Sigmoid colon (tissue), 7 donors: Measurements from ENCODE around the gene FAM118B. TPM values are rescaled to one million over a fixed set of nuclear protein-coding genes. Genes with fewer than 3 reads are reported as not detected.

Experiments
- DNase-seq: peaks from one replicate; pipeline ENCODE4 v3.0.0-alpha.2; 2019
- H3K27ac ChIP-seq, 4 donors: fragments of 200-600 bp; sonication (generic); one replicate each; pipeline ENCODE4 v1.5.1; 2016 to 2019; ENCODE audit warnings: mild to moderate bottlenecking in 1 of 4
- H3K27me3 ChIP-seq, 3 donors: fragments of 200-600 bp; sonication (generic); one replicate each; pipeline ENCODE4 v1.5.1; 2019; ENCODE audit warnings: mild to moderate bottlenecking in 1 of 3
- H3K36me3 ChIP-seq, 4 donors: fragments of 200-600 bp; sonication (generic); one replicate each; pipeline ENCODE4 v1.5.1; 2016 to 2019
- H3K4me1 ChIP-seq, 4 donors: fragments of 200-600 bp; sonication (generic); one replicate each; pipeline ENCODE4 v1.5.1; 2017 to 2019
- H3K4me3 ChIP-seq, 4 donors: fragments of 200-600 bp; sonication (generic); one replicate each; pipeline ENCODE4 v1.5.1; 2017 to 2019; ENCODE audit warnings: mild to moderate bottlenecking in 2 of 4, moderate library complexity in 1 of 4
- H3K9me3 ChIP-seq, 4 donors: fragments of 200-600 bp in 3 of 4; sonication (generic) in 3 of 4; one replicate each; pipeline versions ENCODE4 v1.5.1 to v1.6.1; 2013 to 2019
- EP300 ChIP-seq, 4 donors: sonication (generic); formaldehyde crosslinking; IDR thresholded peaks; one replicate each; pipeline ENCODE4 v1.6.1; 2017; ENCODE audit warnings: antibody characterized with exemption in 4 of 4
- POLR2A ChIP-seq, 2 donors: fragments of 450-650 bp; IDR thresholded peaks; one replicate each; pipeline ENCODE4 v1.6.1; 2016; ENCODE audit warnings: antibody characterized with exemption in 2 of 2, mild to moderate bottlenecking in 2 of 2, moderate library complexity in 2 of 2
- POLR2AphosphoS5 ChIP-seq, 4 donors: sonication (generic); formaldehyde crosslinking; IDR thresholded peaks; one replicate each; pipeline ENCODE4 v1.6.1; 2017; ENCODE audit warnings: antibody characterized with exemption in 4 of 4
- WGBS, 2 donors: extraction: QIAGEN DNeasy Blood & Tissue Kit; methylation state at CpG; one replicate each; pipeline ENCODE4 v1.1.7; 2013; 5-methylcytosine and 5-hydroxymethylcytosine counted together
- intact Hi-C: fragments of 100-400 bp; cut with DNase I; formaldehyde crosslinking; loops from one replicate; pipeline ENCODE4 v1.15.1; 2023
- polyA plus RNA-seq, 3 donors: library from polyadenylated mRNA; stranded (reverse); fragments of 200-250 nt; gene quantifications; one replicate each; pipeline ENCODE4 v1.2.3, GENCODE V29; 2013
- total RNA-seq, 4 donors: library from RNA; depleted of rRNA; stranded (reverse); fragments of >200 nt; gene quantifications; one replicate each; pipeline ENCODE4 v1.1.0, GENCODE V29; 2016
- TF ChIP-seq, protein P1 (sequence below), 4 experiments: fragments of 450-650 bp in 3 of 4; fragments of 200-600 bp in 1 of 4; IDR thresholded peaks; one replicate each; pipeline ENCODE4 v1.5.1; 2016 to 2019; ENCODE audit warnings: antibody characterized with exemption in 4 of 4, mild to moderate bottlenecking in 3 of 4, moderate library complexity in 2 of 4
- donor health status: healthy with polysubstance abuse.
- donor health status: Bipolar disorder and iron deficiency.
- donor health status: healthy.

Gene FAM118B
- total and polyA plus RNA-seq, 7 donors = 13.3 to 54.3 (median 22.2) TPM

DNA sequence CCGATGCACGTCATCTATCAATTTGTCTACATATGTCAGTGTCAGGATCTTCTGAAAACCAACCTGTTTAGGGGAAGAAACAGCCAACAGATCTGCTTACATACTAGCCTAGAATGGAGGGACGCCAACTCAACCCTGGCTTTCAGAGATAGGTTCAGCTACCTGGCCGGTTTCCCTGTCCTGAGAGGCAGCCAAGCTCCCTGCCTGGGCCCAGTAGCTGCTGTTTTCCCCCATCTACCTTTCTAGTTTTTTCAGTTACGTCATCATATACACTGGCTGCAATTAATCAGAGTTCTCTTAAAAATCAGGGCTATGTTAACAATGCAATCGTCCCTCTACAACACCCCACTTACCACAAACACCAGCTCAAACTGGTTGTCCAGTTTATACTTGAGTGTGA lies 56.1 kb downstream of the FAM118B start:
- Histone ChIP-seq H3K4me1 (peaks cover 0 to 24% (median 16%) of the 10 kb centered on the region in 4 donors), H3K27ac (peak overlapping the region; percentile 82 to 92 (median 90)), H3K36me3 (peaks cover 18 to 47% (median 37%) of the 10 kb centered on the region in 4 donors), H3K4me3 (peak overlapping the region; percentile 74 to 91 (median 80)), H3K27me3 (no peaks in the 10 kb centered on the region), H3K9me3 (no peaks in the 10 kb centered on the region)
- TF ChIP-seq POLR2A (IDR thresholded peaks at IDR 0.05) = no peak
- TF ChIP-seq, protein P1, sequence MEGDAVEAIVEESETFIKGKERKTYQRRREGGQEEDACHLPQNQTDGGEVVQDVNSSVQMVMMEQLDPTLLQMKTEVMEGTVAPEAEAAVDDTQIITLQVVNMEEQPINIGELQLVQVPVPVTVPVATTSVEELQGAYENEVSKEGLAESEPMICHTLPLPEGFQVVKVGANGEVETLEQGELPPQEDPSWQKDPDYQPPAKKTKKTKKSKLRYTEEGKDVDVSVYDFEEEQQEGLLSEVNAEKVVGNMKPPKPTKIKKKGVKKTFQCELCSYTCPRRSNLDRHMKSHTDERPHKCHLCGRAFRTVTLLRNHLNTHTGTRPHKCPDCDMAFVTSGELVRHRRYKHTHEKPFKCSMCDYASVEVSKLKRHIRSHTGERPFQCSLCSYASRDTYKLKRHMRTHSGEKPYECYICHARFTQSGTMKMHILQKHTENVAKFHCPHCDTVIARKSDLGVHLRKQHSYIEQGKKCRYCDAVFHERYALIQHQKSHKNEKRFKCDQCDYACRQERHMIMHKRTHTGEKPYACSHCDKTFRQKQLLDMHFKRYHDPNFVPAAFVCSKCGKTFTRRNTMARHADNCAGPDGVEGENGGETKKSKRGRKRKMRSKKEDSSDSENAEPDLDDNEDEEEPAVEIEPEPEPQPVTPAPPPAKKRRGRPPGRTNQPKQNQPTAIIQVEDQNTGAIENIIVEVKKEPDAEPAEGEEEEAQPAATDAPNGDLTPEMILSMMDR (IDR thresholded peaks at IDR 0.05) = no peak
- no peak for DNase-seq
- 60 to 78% methylated on average over 6 of the region's 6 CpGs for WGBS, 2 donors
- intact Hi-C loops = loop anchor here (2.0 to 10.0 kb wide), 3 partner anchors 57 to 673 kb away; partner anchors contain the start of genes CDON, FAM118B, RPUSD4 and STT3A

DNA sequence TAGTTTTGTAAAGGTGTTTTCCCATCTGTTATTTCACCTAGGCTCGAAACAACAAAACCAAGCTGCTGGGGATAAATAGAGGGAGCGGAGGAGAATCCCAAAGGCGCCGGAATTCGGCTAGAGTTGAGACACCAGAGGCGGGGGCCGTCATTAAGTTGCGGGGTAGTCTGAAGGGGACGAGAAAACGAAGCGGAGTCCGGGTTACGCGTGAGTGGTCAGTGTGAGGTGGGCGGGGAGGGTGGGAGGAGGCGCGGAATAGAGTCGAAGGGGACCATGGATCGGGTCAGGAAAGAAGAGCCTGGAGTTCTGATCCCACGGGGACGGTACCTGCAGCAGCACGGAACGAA lies 56.8 kb downstream of the FAM118B start:
- H3K9me3 ChIP-seq = no peaks in the 10 kb centered on the region
- no peaks in the 10 kb centered on the region for H3K27me3 ChIP-seq
- intact Hi-C loops = loop anchor here (2.0 to 10.0 kb wide), 3 partner anchors 58 to 674 kb away; partner anchors contain the start of genes CDON, FAM118B, RPUSD4 and STT3A
- H3K36me3 ChIP-seq = peaks cover 14 to 46% (median 33%) of the 10 kb centered on the region in 4 donors
- peak overlapping the region; percentile 74 to 91 (median 80) for H3K4me3 ChIP-seq
- TF ChIP-seq, protein P1 (IDR thresholded peaks at IDR 0.05) = no peak
- no peak for TF ChIP-seq EP300 (IDR thresholded peaks at IDR 0.05)
- DNase-seq = peak; percentile 70
- H3K4me1 ChIP-seq = peaks cover 0 to 24% (median 16%) of the 10 kb centered on the region in 4 donors
- peak overlapping the region; percentile 82 to 92 (median 90) for H3K27ac ChIP-seq
- WGBS, 2 donors = 0 to 1% methylated on average over 23 of the region's 23 CpGs

DNA sequence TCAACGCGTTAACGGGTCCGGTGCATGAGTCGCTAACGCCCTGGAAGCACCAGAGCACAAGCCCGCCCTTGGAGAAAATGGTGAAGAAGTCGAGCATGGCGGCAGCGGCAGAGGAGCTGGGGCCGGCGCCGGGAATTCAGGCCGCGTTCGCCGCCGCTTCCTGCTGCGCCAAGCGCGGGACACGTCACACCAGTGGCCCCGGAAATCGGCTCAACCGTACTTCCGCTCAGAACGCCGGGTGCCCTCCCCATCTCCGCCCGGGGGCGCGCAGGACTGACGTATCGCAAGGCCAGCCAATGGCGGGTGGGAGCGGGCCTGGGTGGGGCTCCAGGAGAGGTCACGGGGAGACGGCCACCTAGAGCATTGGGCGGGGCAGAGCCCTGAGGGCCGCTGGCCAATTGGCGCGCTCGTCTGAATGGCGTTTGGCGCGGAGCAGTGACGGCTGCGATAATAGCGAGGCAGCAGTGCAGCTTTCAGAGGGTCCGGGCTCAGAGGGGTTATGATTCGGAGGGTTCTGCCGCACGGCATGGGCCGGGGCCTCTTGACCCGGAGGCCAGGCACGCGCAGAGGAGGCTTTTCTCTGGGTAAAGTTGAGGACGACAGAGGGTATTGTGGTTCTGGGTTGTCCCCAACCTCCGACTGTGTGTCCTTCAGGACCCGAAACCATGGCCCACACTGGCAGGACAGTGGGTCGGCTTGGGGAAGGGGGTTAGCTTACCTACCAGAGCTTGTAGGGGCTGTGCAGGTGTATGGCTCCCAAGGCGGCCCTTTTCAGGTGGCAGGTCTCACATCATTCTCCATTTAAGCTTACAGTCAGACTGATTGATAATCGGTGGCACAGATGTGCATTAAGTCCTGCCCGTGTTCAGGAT lies 57.4 kb downstream of the FAM118B start, which contains the start of the genes FOXRED1 and SRPRA:
Gene FOXRED1 (plus strand): TSS at position 447 of the 872 bp plus-strand sequence. CDS start 53 bp downstream, at position 500.
Gene SRPRA (minus strand): TSS at position 188 of the 872 bp plus-strand sequence. CDS start 91 bp downstream, at position 97.
- Histone ChIP-seq H3K4me1 (peaks cover 0 to 24% (median 16%) of the 10 kb centered on the region in 4 donors), H3K27ac (peak within 1 kb of the TSS; percentile 82 to 92 (median 90)), H3K9me3 (no peaks in the 10 kb centered on the region), H3K36me3 (peaks cover 11 to 46% (median 27%) of the 10 kb centered on the region in 4 donors), H3K4me3 (peak within 1 kb of the TSS; percentile 74 to 91 (median 80)), H3K27me3 (no peaks in the 10 kb centered on the region)
- TF ChIP-seq EP300 (IDR thresholded peaks at IDR 0.05) (peak in 2 of 4 donors; percentile 75 to 79), POLR2A (IDR thresholded peaks at IDR 0.05) (peak; percentile 70 to 75), POLR2AphosphoS5 (IDR thresholded peaks at IDR 0.05) (peak; percentile 89 to 96 (median 91))
- TF ChIP-seq, protein P1 (IDR thresholded peaks at IDR 0.05) = no peak
- WGBS, 2 donors = 0% methylated on average over 64 of the region's 64 CpGs
- DNase-seq = peak; percentile 100
- intact Hi-C loops = loop anchor here (2.0 to 10.0 kb wide), 3 partner anchors 58 to 674 kb away; partner anchors contain the start of genes CDON, FAM118B, RPUSD4 and STT3A

DNA sequence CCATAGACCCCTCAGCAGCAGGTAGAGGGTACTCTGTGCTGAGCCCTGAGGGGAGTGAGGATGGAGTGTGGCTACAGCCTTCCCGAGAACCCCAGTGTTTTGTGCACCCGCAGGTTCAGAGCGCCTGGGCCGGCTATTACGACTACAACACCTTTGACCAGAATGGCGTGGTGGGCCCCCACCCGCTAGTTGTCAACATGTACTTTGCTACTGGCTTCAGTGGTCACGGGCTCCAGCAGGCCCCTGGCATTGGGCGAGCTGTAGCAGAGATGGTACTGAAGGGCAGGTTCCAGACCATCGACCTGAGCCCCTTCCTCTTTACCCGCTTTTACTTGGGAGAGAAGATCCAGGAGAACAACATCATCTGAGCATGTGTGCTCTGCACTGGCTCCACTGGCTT lies 65.7 kb downstream of the FAM118B start:
- TF ChIP-seq EP300 (IDR thresholded peaks at IDR 0.05) (no peak), POLR2AphosphoS5 (IDR thresholded peaks at IDR 0.05) (no peak), POLR2A (IDR thresholded peaks at IDR 0.05) (no peak)
- TF ChIP-seq, protein P1 (IDR thresholded peaks at IDR 0.05) = no peak
- 89 to 95% methylated on average over 11 of the region's 11 CpGs for WGBS, 2 donors
- no peaks in the 10 kb centered on the region for H3K27me3 ChIP-seq
- no peak overlapping the region for H3K4me3 ChIP-seq
- intact Hi-C loops = no loop called here
- peaks cover 0 to 51% (median 22%) of the 10 kb centered on the region in 4 donors for H3K36me3 ChIP-seq
- H3K9me3 ChIP-seq = no peaks in the 10 kb centered on the region
- no peak overlapping the region for H3K27ac ChIP-seq
- DNase-seq = no peak
- peaks cover 0 to 7% (median 6%) of the 10 kb centered on the region in 4 donors for H3K4me1 ChIP-seq
